ENCODE data around the gene SLC22A1. TPM values are rescaled to one million over a fixed set of nuclear protein-coding genes. Genes with fewer than 3 reads are reported as not detected.

The SLC22A1 gene
- total RNA-seq, 4 donors from 2014 or later, result 0.35 to 0.67 (median 0.58) TPM; not detected in 1

GRCh38 chr6:160194808-160195207 lies 73.2 kb downstream of the SLC22A1 start:
- no peak for TF ChIP-seq POLR2AphosphoS5 (IDR thresholded peaks at IDR 0.05)
- TF ChIP-seq POLR2A (IDR thresholded peaks at IDR 0.05), result no peak
- TF ChIP-seq CTCF (IDR thresholded peaks at IDR 0.05), result no peak
- no peak for TF ChIP-seq EP300 (IDR thresholded peaks at IDR 0.05)
- no peak for ATAC-seq

GRCh38 chr6:160197662-160198061 lies 76.0 kb downstream of the SLC22A1 start:
- no peak for TF ChIP-seq EP300 (IDR thresholded peaks at IDR 0.05)
- no peak for TF ChIP-seq POLR2AphosphoS5 (IDR thresholded peaks at IDR 0.05)
- no peak for TF ChIP-seq POLR2A (IDR thresholded peaks at IDR 0.05)
- no peak for TF ChIP-seq CTCF (IDR thresholded peaks at IDR 0.05)
- H3K4me1 ChIP-seq, result peaks cover 0 to 8% (median 0%) of the 10 kb centered on the region in 3 donors
- no peak for ATAC-seq
- no peak overlapping the region for H3K27ac ChIP-seq
- H3K9me3 ChIP-seq, result peaks cover 1 to 38% (median 3%) of the 10 kb centered on the region in 3 donors
- H3K27me3 ChIP-seq, result no peaks in the 10 kb centered on the region
- H3K4me3 ChIP-seq, result no peak overlapping the region
- H3K36me3 ChIP-seq, result no peaks in the 10 kb centered on the region

More at GRCh38 chr6:160194808-160195207, 73.2 kb downstream of the SLC22A1 start:
- Histone ChIP-seq H3K4me1 (no peaks in the 10 kb centered on the region), H3K27me3 (no peaks in the 10 kb centered on the region), H3K9me3 (peaks cover 2 to 43% (median 4%) of the 10 kb centered on the region in 3 donors), H3K4me3 (no peak overlapping the region), H3K27ac (no peak overlapping the region), H3K36me3 (no peaks in the 10 kb centered on the region)
- 60 to 64% methylated on average over 1 of the region's 1 CpG for WGBS, 2 donors (ENCODE audit: low coverage in 1 of 2)

- no peak for ATAC-seq
- TF ChIP-seq EP300 (IDR thresholded peaks at IDR 0.05) (no peak), CTCF (IDR thresholded peaks at IDR 0.05) (no peak), POLR2A (IDR thresholded peaks at IDR 0.05) (no peak)
Measured at GRCh38 chr6:160198606-160199211, 77.1 kb downstream of the SLC22A1 start.

GRCh38 chr6:160201061-160201460 lies 79.4 kb downstream of the SLC22A1 start:
- Histone ChIP-seq H3K9me3 (peaks cover 0 to 4% (median 0%) of the 10 kb centered on the region in 3 donors), H3K4me3 (no peak overlapping the region), H3K4me1 (peaks cover 0 to 8% (median 0%) of the 10 kb centered on the region in 3 donors), H3K36me3 (no peaks in the 10 kb centered on the region), H3K27me3 (no peaks in the 10 kb centered on the region), H3K27ac (no peak overlapping the region)
- WGBS, 2 donors (ENCODE audit: low coverage in 1 of 2), result 96 to 100% methylated on average over 2 of the region's 2 CpGs
- TF ChIP-seq POLR2AphosphoS5 (IDR thresholded peaks at IDR 0.05), result no peak
- TF ChIP-seq POLR2A (IDR thresholded peaks at IDR 0.05), result no peak
- TF ChIP-seq EP300 (IDR thresholded peaks at IDR 0.05), result no peak
- TF ChIP-seq CTCF (IDR thresholded peaks at IDR 0.05), result no peak
- ATAC-seq, result no peak

More at GRCh38 chr6:160198606-160199211, 77.1 kb downstream of the SLC22A1 start:
- Histone ChIP-seq H3K4me3 (no peak overlapping the region), H3K36me3 (no peaks in the 10 kb centered on the region), H3K27me3 (no peaks in the 10 kb centered on the region), H3K4me1 (peaks cover 0 to 8% (median 0%) of the 10 kb centered on the region in 3 donors), H3K27ac (no peak overlapping the region), H3K9me3 (peaks cover 0 to 28% (median 2%) of the 10 kb centered on the region in 3 donors)
- WGBS, 2 donors (ENCODE audit: low coverage in 1 of 2), result 13 to 25% methylated on average over 2 to 3 of the region's 3 CpGs

GRCh38 chr6:160202411-160202810 lies 80.8 kb downstream of the SLC22A1 start:
- Histone ChIP-seq H3K27me3 (no peaks in the 10 kb centered on the region), H3K4me1 (peaks cover 0 to 8% (median 0%) of the 10 kb centered on the region in 3 donors), H3K36me3 (no peaks in the 10 kb centered on the region), H3K9me3 (peaks cover 0 to 3% (median 0%) of the 10 kb centered on the region in 3 donors), H3K27ac (no peak overlapping the region), H3K4me3 (no peak overlapping the region)
- TF ChIP-seq POLR2A (IDR thresholded peaks at IDR 0.05) (no peak), POLR2AphosphoS5 (IDR thresholded peaks at IDR 0.05) (no peak), CTCF (IDR thresholded peaks at IDR 0.05) (no peak), EP300 (IDR thresholded peaks at IDR 0.05) (no peak)
- no peak for ATAC-seq
- 25 to 33% methylated on average over 2 of the region's 2 CpGs for WGBS, 2 donors (ENCODE audit: low coverage in 1 of 2)

Measured in gastroesophageal sphincter (tissue), 4 donors.